Activated naive CD4-positive, alpha-beta T cell (primary cell): ENCODE data around the gene SIRPD.
"Not testable (repeated sequence)": the region's sequence is repeated elsewhere in the genome, so short reads cannot be mapped to it uniquely, and the experiment has no call there.

ENCODE experiments used
- DNase-seq, 4 experiments: peaks; one replicate each; lab custom pipeline; 2025; lab: John Stamatoyannopoulos, UW

SIRPD gene

DNA sequence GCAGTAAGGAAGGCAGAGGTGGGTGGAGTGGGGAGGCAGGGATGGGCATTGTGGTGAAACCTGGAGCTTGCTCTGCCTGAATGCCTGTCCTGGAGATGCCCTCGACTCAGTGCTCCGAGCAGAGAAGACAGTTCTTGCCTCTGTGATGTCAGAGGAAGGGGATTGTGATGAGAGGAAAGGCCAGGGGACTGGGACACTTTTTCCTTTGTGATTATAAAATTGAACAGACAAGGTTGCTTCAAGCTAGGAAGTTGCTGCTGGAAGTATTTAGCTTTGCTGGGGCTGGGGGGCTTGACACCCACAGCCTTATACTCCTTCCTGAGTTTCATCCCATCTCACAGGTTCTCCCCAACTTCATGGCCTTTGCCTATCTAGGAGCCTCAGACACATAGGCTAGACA lies at the start of gene SIRPD:
Gene SIRPD, minus strand, starts transcription at position 101 of the 400 bp plus-strand sequence. Its CDS starts 52 bp downstream, at position 49.
- DNase-seq = no peak

DNA sequence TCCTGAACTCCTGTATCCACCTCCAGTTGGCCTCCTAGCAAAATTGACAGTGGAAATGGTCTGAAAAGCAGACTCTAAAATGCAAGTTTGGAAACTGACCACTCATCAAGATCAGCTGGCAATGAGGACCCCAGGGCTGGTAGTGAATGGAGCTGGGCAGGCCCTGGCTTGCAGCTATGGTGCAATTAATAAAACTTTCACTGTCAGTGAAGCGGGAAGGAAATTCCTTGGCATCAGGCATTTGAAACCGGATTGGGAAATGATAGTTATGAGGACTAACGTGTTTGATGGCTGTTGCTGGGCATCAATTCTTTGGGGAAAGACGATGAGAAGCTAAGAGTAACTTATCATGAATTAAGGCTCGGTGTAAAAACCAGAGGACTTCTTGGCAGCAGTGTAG lies 43.2 kb upstream of the SIRPD start:
- DNase-seq = no peak

DNA sequence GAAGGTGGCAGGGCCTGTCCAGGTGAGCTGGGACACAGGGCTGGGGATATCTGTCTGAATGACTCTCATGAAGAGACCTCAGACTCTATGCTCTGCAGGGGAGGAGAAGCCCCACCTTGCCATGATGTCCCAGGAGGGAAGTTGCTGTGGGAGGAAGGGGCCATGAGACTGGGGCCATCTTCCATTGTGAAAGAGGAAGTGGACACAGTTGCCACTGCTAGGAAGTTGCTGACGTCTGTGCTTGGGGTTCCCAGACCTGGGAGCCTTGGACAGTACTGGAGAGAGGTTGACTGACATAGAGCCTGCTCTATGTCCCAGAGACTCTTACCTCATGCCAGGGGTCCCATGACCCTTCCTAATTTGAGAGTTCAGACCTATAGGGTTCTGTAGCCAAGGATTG lies 37.8 kb upstream of the SIRPD start:
- DNase-seq = no peak

- DNase-seq = no peak
Observed at GRCh38 chr20:1588533-1589460, 31.3 kb upstream of the SIRPD start.

- no peak for DNase-seq
Observed at GRCh38 chr20:1587781-1588532, 30.5 kb upstream of the SIRPD start.

DNA sequence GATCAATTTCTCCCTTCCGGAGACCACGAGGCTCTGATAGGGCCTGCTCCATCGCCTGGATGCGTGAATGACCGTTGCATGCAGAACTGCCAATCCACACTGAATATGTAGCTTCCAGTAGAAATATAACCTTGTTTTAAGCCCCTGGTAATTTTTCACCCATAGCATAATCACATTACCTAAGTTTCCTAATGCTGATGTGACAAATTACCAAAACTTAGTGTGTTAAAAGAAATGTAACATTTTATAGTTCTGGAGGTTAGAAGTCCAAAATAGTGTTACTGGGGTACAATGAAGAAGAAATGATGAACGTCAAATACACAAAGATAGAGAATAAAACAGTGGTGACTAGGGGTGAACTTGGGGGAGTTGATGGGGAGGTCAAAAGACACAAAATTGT lies 22.0 kb upstream of the SIRPD start:
- DNase-seq = no peak

GRCh38 chr20:1577906-1578305 lies 20.4 kb upstream of the SIRPD start:
- no peak for DNase-seq

GRCh38 chr20:1577313-1577712 lies 19.8 kb upstream of the SIRPD start:
- not testable (repeated sequence) for DNase-seq

- no peak for DNase-seq
Observed at GRCh38 chr20:1576641-1577040, 19.1 kb upstream of the SIRPD start.

- not testable (repeated sequence) for DNase-seq
Observed at GRCh38 chr20:1576003-1576402, 18.5 kb upstream of the SIRPD start.

- not testable (repeated sequence) for DNase-seq
Observed at GRCh38 chr20:1571583-1571982, 14.1 kb upstream of the SIRPD start.

DNA sequence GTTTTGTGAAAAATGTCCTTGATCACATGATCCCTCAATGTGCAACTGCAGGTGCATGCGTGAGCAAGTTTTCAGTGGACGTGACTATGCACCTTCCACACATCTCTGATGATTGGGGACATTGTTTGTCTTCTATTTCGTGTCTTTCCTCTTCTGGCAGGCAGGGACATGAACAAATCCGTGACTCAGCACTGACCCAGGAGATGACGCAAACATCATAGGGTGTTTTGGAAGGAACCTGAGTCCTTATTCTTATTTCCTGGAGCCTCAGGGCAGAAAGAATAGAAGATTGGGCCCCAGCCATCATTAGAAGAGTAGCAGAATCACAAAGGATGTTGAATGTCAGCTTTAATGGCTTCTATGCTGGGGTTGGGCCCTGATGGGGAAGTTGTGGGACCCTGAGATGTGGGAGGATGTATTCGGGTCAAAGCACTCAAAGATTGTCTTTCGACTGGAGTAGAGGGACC lies 11.9 kb upstream of the SIRPD start:
- no peak for DNase-seq

DNA sequence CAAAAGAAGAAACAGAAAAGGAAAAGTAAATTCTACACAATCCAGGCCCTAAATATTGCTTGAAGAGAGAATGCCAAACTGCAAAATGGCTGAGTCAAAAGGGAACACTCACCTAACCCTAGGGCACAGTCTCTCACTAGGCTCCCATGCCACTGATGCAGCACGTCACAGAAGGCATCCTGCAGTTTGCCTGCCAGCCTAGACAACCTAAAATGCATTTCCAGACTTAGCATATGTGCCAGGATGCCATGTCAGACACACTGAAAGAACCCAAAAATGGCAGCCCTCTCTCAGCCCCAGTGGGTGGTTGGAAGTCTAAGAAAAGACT lies 10.6 kb upstream of the SIRPD start:
- DNase-seq = no peak

GRCh38 chr20:1567392-1568162 lies 10.1 kb upstream of the SIRPD start:
- DNase-seq = no peak

DNA sequence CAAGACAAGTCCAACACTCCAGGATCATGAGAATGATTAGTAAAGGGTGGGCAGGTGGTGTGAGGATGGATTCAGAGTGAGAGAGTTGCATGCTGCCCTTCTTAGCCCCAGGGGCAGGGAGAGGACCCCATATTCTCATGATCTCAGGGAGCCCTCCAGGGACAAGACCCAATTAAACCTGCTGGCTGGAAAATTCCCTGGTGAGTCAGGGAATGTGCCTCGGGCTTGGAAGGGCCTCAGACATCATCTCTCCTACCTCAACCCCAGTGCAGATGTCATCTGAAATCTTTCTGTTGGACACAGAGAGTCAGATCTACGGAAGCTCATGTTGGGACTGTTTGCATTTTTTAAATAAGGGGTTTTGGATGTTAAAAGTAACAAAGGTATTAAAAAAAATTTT lies 9.2 kb upstream of the SIRPD start:
- DNase-seq = no peak

- DNase-seq = no peak
Observed at GRCh38 chr20:1565461-1565860, 8.0 kb upstream of the SIRPD start.

GRCh38 chr20:1563598-1563997 lies 6.1 kb upstream of the SIRPD start:
- no peak for DNase-seq

GRCh38 chr20:1562622-1563021 lies 5.1 kb upstream of the SIRPD start:
- no peak for DNase-seq

GRCh38 chr20:1561350-1561749 lies 3.8 kb upstream of the SIRPD start:
- no peak for DNase-seq

DNA sequence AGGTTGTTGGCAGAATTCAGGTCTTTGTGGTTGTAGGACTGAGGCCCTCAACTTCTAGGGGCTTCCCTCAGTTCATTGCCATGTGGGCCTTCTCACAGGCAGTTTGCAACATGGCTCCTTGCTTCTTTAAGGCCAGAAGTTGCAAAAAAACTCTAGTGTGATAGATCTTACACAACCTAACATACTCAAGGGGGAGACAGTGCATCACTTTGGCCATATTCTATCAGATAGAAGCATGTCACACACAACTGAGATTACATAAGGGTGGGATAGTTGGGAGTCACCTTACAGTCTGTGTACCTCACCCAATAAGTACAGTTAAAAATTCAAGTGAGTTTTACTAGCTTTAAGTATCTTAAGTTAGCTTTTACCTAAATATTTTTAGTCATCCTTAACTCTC lies 1.6 kb downstream of the SIRPD start:
- no peak for DNase-seq

GRCh38 chr20:1539816-1540419 lies 17.6 kb downstream of the SIRPD start:
- no peak for DNase-seq

DNA sequence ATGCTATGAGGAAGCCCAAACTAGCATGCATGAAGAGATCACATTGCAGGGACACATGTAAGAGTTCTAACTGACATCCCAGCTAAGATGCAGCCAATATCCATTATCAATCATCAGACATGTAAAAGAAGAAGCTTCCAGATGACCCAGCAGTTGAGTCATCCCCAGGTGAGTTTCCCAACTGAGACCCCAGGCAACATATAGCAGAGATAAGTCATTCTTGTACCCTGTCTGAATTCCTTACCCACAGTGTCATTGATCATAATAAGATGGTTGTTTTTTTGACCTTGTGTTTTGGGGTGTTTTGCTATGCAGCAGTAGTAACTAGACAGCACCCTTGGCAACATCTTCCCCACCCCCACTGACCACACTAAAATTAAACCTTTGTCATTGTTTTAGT lies 18.9 kb downstream of the SIRPD start:
- no peak for DNase-seq
